Liver (tissue), 3 donors: ENCODE data around the gene SCGB3A1.

Experiments
- GABPA ChIP-seq, 2 donors: IDR thresholded peaks in 1 of 2; conservative IDR thresholded peaks in 1 of 2; 2 replicates each; pipeline ENCODE4 v1.6.1; 2016; ENCODE audit warnings: antibody characterized with exemption in 2 of 2, mild to moderate bottlenecking in 1 of 2, moderate library complexity in 1 of 2
- RAD21 ChIP-seq, 2 donors: IDR thresholded peaks; 2 replicates each; pipeline ENCODE4 v1.6.1; 2016; ENCODE audit warnings: antibody characterized with exemption in 2 of 2, mild to moderate bottlenecking in 2 of 2
- TAF1 ChIP-seq: conservative IDR thresholded peaks from 2 replicates; pipeline ENCODE4 v1.6.1; 2016; ENCODE audit warnings: antibody characterized with exemption, mild to moderate bottlenecking
- TF ChIP-seq, protein P1 (sequence below): fragments of 150-350 bp; IDR thresholded peaks from 2 replicates; pipeline ENCODE4 v1.5.1; 2017; ENCODE audit warnings: improper control_type of control experiment, low read depth, low read length; ENCODE audit not compliant: missing input control
- TF ChIP-seq, protein P2 (sequence below): IDR thresholded peaks from 2 replicates; pipeline ENCODE4 v1.6.1; 2016; ENCODE audit warnings: antibody characterized with exemption
- TF ChIP-seq, protein P3 (sequence below): IDR thresholded peaks from 2 replicates; pipeline ENCODE4 v1.6.1; 2016; ENCODE audit warnings: antibody characterized with exemption, mild to moderate bottlenecking
- donor health status: healthy.
- donor health status: healthy.

DNA sequence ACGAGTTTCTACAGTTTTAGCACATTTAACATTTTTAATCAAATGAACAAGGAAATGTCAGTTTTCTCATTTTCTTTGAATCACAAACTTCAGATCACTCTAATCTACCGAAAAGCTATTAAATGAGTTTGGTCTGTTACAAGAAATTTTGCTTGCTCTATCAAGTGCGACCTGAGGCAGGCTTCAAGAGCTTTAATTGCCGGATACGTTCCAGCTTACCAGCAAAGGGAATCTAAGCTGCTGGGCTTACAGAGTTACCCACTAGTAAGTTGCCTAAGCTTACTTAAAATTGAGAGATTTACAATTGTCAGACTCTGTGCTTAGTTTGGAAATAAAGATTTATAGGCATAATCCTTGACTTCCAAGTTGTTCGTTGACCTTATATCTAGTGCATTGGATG lies 10.6 kb downstream of the SCGB3A1 start:
- TF ChIP-seq, protein P1, sequence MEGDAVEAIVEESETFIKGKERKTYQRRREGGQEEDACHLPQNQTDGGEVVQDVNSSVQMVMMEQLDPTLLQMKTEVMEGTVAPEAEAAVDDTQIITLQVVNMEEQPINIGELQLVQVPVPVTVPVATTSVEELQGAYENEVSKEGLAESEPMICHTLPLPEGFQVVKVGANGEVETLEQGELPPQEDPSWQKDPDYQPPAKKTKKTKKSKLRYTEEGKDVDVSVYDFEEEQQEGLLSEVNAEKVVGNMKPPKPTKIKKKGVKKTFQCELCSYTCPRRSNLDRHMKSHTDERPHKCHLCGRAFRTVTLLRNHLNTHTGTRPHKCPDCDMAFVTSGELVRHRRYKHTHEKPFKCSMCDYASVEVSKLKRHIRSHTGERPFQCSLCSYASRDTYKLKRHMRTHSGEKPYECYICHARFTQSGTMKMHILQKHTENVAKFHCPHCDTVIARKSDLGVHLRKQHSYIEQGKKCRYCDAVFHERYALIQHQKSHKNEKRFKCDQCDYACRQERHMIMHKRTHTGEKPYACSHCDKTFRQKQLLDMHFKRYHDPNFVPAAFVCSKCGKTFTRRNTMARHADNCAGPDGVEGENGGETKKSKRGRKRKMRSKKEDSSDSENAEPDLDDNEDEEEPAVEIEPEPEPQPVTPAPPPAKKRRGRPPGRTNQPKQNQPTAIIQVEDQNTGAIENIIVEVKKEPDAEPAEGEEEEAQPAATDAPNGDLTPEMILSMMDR, result no peak
- TF ChIP-seq, protein P2, sequence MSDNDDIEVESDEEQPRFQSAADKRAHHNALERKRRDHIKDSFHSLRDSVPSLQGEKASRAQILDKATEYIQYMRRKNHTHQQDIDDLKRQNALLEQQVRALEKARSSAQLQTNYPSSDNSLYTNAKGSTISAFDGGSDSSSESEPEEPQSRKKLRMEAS, result no peak
- TF ChIP-seq GABPA (IDR thresholded peaks at IDR 0.05 in 1 of 2, conservative IDR thresholded peaks at IDR 0.05 in 1 of 2) (no peak), TAF1 (no peak), RAD21 (IDR thresholded peaks at IDR 0.05) (no peak)
- TF ChIP-seq, protein P3, sequence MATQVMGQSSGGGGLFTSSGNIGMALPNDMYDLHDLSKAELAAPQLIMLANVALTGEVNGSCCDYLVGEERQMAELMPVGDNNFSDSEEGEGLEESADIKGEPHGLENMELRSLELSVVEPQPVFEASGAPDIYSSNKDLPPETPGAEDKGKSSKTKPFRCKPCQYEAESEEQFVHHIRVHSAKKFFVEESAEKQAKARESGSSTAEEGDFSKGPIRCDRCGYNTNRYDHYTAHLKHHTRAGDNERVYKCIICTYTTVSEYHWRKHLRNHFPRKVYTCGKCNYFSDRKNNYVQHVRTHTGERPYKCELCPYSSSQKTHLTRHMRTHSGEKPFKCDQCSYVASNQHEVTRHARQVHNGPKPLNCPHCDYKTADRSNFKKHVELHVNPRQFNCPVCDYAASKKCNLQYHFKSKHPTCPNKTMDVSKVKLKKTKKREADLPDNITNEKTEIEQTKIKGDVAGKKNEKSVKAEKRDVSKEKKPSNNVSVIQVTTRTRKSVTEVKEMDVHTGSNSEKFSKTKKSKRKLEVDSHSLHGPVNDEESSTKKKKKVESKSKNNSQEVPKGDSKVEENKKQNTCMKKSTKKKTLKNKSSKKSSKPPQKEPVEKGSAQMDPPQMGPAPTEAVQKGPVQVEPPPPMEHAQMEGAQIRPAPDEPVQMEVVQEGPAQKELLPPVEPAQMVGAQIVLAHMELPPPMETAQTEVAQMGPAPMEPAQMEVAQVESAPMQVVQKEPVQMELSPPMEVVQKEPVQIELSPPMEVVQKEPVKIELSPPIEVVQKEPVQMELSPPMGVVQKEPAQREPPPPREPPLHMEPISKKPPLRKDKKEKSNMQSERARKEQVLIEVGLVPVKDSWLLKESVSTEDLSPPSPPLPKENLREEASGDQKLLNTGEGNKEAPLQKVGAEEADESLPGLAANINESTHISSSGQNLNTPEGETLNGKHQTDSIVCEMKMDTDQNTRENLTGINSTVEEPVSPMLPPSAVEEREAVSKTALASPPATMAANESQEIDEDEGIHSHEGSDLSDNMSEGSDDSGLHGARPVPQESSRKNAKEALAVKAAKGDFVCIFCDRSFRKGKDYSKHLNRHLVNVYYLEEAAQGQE, result no peak
